PFSK-1 (cell line): ENCODE data around the gene TBCD.

ENCODE experiments used
- POLR2AphosphoS5 ChIP-seq: IDR thresholded peaks from 2 replicates; pipeline ENCODE4 v1.6.1; 2012; ENCODE audit warnings: low read depth, mild to moderate bottlenecking, control low read depth, low read length, moderate library complexity
- REST ChIP-seq, 2 experiments: IDR thresholded peaks; 2 replicates each; pipeline versions ENCODE4 v1.6.1 to v1.8.0; 2011 to 2012; ENCODE audit warnings: low read depth in 2 of 2, low read length in 2 of 2, control low read depth in 1 of 2, inconsistent platforms in 1 of 2, mild to moderate bottlenecking in 1 of 2, moderate library complexity in 1 of 2; ENCODE audit not compliant: insufficient read depth in 1 of 2
- SIN3A ChIP-seq: IDR thresholded peaks from 2 replicates; pipeline ENCODE4 v1.6.1; 2012; ENCODE audit warnings: mild to moderate bottlenecking, low read length, moderate library complexity, borderline replicate concordance; ENCODE audit not compliant: insufficient read depth
- TAF1 ChIP-seq: IDR thresholded peaks from 2 replicates; pipeline ENCODE4 v1.6.1; 2012; ENCODE audit warnings: low read length, control low read depth, borderline replicate concordance; ENCODE audit not compliant: insufficient read depth

DNA sequence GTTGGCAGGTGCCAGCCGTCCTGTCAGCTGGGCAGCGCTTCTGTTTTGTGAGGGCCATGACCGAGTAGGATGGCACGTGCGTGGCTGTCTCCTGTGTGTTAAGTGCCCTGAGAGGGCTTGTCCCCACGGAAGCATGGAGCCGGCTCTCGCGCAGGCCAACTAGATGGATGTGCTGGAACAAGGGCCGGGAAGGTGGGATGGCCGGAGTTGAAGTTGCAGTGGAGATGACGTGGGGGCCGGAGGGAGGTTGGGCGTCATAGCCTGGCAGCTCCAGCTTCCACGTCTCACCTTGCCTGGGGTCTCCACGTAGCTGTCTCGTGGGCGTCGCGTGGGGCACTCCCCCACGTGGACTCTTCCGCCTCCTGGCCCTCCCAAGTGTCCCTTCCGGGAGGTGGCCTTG is 27.7 kb downstream of the TBCD start:
- TF ChIP-seq POLR2AphosphoS5 (no peak), REST (IDR thresholded peaks at IDR 0.05; ENCODE audit: insufficient read depth in 1 of 2, low read depth in 2 of 2, low read length in 2 of 2) (no peak), TAF1 (no peak), SIN3A (no peak)
